CD4-positive, alpha-beta T cell treated with Interleukin-15 for 4 hours (primary cell): Measurements from ENCODE around the gene SLC22A7.

Experiments used
- DNase-seq: peaks from one replicate; pipeline ENCODE4 v3.0.0-alpha.2; 2020; ENCODE audit warnings: low spot score

SLC22A7 gene

GRCh38 chr6:43283514-43283901 lies 14.6 kb upstream of the SLC22A7 start:
- no peak for DNase-seq

- no peak for DNase-seq
Observed at GRCh38 chr6:43283905-43284304, 14.2 kb upstream of the SLC22A7 start.

GRCh38 chr6:43284991-43285781 lies 12.9 kb upstream of the SLC22A7 start:
- no peak for DNase-seq

GRCh38 chr6:43285832-43286231 lies 12.2 kb upstream of the SLC22A7 start:
- DNase-seq: no peak

GRCh38 chr6:43286456-43286979 lies 11.5 kb upstream of the SLC22A7 start:
- DNase-seq: no peak

- no peak for DNase-seq
Observed at GRCh38 chr6:43286980-43287716, 10.9 kb upstream of the SLC22A7 start.

- DNase-seq: no peak
Observed at GRCh38 chr6:43287717-43288679, 10.1 kb upstream of the SLC22A7 start.

- DNase-seq: no peak
Observed at GRCh38 chr6:43290339-43290904, 7.6 kb upstream of the SLC22A7 start.

GRCh38 chr6:43290905-43291355 lies 7.1 kb upstream of the SLC22A7 start:
- DNase-seq: no peak

- DNase-seq: no peak
Observed at GRCh38 chr6:43291708-43292107, 6.4 kb upstream of the SLC22A7 start.

GRCh38 chr6:43292341-43292740 lies 5.7 kb upstream of the SLC22A7 start:
- no peak for DNase-seq

- DNase-seq: no peak
Observed at GRCh38 chr6:43292763-43293318, 5.2 kb upstream of the SLC22A7 start.

GRCh38 chr6:43293698-43294097 lies 4.4 kb upstream of the SLC22A7 start:
- DNase-seq: no peak

GRCh38 chr6:43294536-43294935 lies 3.5 kb upstream of the SLC22A7 start:
- DNase-seq: no peak

- no peak for DNase-seq
Observed at GRCh38 chr6:43295456-43295855, 2.6 kb upstream of the SLC22A7 start.

GRCh38 chr6:43296780-43297497 lies 1.1 kb upstream of the SLC22A7 start:
- no peak for DNase-seq

GRCh38 chr6:43298565-43299337 lies 691 bp downstream of the SLC22A7 start:
- DNase-seq: no peak

- no peak for DNase-seq
Observed at GRCh38 chr6:43299338-43300293, 1.6 kb downstream of the SLC22A7 start.
